GM12865 (cell line): ENCODE data around the gene PTPRN2.
"Not testable (repeated sequence)": the region's sequence is repeated elsewhere in the genome, so short reads cannot be mapped to it uniquely, and the experiment has no call there.

ENCODE experiments used
- DNase-seq: peaks from one replicate; pipeline ENCODE4 v3.0.0; 2010; ENCODE audit warnings: low read depth
- H3K4me3 ChIP-seq: 2 replicates; pipeline ENCODE4 v1.5.1; 2011; ENCODE audit warnings: mild to moderate bottlenecking, low read depth, low read length, control low read depth
- TF ChIP-seq, protein P1 (sequence below): IDR thresholded peaks from 2 replicates; pipeline ENCODE4 v1.5.1; 2011; ENCODE audit warnings: low read length, control low read depth, low read depth, inconsistent platforms; ENCODE audit not compliant: insufficient read depth; ENCODE audit errors: missing control alignments

The PTPRN2 gene

DNA sequence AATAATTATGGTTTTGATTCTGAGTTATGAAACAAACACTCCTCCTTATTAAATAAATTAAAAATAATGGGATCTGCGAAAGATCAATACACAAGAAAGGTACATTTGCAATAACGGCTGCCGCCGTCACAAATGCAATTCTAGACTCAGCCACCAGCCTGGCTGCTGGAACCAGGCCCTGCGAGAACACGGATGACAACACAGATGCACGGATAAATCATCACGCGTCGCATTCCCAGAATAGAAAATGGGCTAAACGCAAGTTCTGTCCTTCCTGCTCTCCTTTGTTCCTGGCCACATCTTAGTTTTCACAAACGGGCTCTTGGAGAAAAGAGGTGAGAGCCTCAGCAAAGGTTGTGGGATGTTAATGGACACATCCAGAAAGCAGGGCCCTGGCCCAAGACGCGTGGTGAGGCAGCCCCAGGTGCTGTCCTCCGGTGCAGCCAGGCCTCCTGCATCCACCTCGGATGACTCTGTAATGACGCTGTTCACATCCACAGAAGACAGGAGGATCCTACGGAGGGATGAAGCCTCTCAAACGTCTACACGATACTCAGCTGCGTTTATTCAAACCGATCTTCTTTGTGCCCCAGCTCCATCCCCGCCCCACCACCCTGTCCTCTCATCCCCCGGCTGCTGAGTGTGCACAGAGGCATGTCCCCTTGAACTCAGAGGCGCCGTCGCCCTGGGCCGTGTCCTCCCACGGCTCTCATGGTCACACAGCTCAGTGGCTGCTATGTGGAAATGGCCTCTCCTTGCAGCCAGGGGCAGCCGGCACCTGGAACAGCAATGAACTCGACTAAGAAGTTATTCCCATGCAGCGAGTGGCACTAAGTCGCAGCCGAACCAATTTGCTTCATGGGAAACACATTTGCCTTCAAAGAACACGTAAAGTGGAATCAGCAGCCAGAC is 197.9 kb downstream of the PTPRN2 start:
- H3K4me3 ChIP-seq, result no peak overlapping the region
- TF ChIP-seq, protein P1, sequence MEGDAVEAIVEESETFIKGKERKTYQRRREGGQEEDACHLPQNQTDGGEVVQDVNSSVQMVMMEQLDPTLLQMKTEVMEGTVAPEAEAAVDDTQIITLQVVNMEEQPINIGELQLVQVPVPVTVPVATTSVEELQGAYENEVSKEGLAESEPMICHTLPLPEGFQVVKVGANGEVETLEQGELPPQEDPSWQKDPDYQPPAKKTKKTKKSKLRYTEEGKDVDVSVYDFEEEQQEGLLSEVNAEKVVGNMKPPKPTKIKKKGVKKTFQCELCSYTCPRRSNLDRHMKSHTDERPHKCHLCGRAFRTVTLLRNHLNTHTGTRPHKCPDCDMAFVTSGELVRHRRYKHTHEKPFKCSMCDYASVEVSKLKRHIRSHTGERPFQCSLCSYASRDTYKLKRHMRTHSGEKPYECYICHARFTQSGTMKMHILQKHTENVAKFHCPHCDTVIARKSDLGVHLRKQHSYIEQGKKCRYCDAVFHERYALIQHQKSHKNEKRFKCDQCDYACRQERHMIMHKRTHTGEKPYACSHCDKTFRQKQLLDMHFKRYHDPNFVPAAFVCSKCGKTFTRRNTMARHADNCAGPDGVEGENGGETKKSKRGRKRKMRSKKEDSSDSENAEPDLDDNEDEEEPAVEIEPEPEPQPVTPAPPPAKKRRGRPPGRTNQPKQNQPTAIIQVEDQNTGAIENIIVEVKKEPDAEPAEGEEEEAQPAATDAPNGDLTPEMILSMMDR, result no peak
- no peak for DNase-seq

DNA sequence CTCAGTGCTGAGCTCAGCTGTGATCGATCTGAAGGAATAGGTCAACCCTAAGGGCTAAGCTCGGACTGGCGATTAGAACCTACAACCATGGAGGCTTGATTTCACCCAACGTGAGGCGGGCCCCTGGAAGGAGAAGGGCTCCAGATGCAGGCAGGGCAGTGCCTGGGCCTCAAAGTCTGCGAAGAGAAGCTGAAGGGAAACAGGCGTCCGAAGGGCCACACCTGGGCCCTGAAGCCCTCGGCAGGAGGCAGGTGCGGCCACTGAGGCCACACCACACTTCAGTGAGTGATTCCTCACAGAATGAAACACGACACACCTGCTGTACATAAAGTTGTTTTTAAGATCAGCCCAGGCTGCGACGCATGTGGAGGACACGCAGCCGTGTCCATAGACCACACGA is 198.7 kb downstream of the PTPRN2 start:
- no peak for DNase-seq
- TF ChIP-seq, protein P1, result no peak
- no peak overlapping the region for H3K4me3 ChIP-seq

DNA sequence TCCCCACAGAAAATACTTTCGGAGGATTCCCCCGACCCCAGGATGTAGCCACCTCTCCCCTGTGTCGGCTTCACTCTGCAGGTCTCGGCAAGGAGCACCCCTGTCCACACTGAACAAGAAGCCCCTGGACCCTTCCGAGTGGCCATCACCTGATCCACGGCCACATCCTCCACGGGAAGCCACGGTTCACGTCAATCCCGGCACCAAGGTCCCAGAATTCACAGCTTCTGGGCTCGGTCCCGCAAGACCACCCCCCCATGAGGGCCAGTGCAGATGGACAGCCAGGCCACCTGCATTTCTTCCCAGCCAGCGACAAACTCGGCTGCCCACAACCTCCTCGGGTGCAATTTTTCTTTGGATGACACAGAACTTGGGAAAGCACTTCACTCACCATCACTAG is 199.6 kb downstream of the PTPRN2 start:
- DNase-seq, result no peak
- TF ChIP-seq, protein P1, result no peak
- no peak overlapping the region for H3K4me3 ChIP-seq

DNA sequence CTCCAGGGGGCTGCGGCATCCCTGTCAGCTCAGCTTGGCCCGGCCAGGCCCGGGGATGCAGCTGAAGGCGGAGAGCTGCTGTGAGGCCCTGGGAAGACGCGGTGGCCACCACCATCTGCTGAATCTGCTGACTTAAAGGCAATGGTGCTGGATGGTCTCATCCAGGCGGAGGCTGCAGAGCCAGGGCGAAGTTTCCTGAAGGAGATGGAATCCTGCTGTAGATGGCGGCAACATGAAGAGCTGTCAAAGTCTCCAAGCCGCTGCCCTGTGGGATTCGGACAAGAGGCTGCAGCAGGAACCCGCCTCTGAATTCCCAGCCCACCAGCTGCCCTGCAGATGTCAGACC is 200.1 kb downstream of the PTPRN2 start:
- H3K4me3 ChIP-seq, result no peak overlapping the region

DNA sequence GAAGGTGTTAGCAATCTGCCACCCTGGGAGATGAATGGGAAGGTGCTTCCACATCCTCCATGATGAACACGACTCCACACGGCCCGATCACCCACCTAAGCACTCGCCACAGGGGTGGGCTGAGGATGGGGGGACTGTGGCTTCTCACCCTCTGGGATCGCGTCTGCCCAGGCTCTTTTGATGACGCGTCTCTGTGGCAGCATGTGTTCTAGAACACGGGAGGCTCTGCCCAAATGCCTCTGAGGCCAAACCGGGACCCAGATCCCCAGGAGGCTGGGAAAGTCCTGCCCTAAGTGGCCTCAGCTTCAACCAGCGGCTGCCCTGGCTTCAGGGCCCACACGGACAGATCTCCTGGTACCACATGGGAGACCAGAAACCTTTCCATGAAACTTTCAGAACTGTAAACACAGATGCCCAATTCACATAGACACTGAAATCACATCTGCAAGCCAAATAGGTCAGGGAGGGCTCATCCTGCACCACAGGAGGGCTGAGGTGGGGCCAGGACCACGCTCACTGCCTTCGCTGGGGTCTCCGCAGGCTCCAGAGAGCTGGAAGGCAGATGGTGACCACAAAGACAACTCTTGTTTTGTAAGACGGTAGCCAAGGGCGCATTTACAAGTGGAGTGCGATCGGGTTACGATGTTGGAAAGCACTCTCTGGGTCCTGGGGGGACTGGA is 200.6 kb downstream of the PTPRN2 start:
- TF ChIP-seq, protein P1, result no peak

More for the DNA sequence above, 200.1 kb downstream of the PTPRN2 start:
- no peak for DNase-seq
- TF ChIP-seq, protein P1, result no peak

DNA sequence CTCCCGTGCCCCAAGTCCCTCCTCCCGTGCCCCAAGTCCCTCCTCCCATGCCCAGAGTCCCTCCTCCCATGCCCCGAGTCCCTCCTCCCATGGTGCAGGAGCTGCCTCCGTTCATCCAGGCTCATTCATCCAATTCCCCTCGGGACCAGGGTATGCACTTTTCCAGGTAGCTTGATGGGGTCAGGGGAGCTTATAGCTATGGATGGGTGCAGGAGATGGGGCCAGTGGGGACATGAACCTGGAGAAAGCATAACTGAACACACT is 201.3 kb downstream of the PTPRN2 start:
- no peak overlapping the region for H3K4me3 ChIP-seq
- TF ChIP-seq, protein P1, result no peak
- DNase-seq, result no peak

More for the DNA sequence above, 200.6 kb downstream of the PTPRN2 start:
- DNase-seq, result no peak
- H3K4me3 ChIP-seq, result no peak overlapping the region

DNA sequence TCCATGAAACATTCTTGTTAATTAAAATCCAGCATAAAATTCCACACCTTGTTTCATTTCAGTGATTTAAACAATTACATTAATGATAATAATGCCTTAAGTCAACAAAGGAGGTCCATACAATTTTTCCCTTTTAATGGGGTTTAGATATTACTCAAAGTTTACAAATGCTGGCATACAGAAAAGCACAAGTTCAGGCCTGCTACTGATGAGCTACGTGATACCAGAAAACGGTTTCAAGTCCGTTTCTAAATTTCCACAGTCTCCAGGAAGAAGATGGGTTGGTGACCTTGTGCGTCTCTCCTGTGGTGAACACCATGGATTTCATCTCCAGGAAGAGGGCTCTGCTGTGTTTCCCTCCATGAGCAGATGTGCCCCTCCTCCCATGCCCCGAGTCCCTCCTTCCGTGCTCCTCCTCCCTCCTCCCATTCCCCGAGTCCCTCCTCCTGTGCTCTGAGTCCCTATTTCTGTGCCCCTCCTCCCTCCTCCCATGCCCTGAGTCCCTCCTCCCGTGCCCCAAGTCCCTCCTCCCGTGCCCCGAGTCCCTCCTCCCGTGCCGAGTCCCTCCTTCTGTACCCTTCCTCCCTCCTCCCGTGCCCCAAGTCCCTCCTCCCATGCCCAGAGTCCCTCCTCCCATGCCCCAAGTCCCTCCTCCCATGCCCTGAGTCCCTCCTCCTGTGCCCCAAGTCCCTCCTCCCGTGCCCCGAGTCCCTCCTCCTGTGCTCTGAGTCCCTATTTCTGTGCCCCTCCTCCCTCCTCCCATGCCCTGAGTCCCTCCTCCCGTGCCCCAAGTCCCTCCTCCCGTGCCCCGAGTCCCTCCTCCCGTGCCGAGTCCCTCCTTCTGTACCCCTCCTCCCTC is 201.9 kb downstream of the PTPRN2 start:
- not testable (repeated sequence) for DNase-seq, H3K4me3 ChIP-seq
